GM18526 (cell line): ENCODE results near the gene KCNE4.

Source experiments
- POLR2A ChIP-seq: IDR thresholded peaks from 3 replicates; pipeline ENCODE4 v1.6.1; 2011; ENCODE audit not compliant: insufficient read length; ENCODE audit errors: extremely low read depth

The KCNE4 gene

DNA sequence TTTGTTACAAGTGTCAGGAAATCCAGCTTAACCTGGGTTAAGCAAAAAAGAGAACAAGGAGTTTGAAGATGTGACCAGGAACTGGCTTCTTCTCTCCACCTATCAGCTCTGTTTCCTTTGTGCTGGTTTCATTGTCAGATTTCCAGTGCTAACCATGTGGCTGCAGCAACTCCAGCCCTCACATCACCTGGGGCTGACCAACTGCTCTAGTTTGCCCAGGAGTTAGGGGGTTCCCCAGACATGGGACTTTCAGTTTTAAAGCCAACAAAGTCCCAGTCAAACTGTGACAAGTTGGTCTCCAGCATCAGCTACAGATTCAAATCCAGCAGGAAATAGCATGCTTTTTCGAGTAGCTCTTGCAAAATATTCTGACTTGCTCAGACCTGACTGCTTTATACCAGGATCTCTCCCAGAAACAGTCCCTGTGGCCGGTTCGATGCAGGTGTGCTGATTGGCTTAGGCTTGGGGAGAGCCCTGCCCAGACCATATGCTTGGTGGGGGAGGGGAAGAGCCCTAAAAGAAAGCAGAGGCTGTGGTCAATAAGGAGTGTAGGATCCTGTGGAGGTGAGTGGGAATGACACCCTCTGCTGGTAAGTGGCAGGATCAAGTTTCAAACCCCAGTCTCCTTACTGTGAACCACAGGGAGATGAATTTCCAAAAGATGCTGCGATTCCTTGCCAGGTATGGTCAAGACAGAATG lies 49.5 kb downstream of the KCNE4 start:
- no peak for TF ChIP-seq POLR2A

DNA sequence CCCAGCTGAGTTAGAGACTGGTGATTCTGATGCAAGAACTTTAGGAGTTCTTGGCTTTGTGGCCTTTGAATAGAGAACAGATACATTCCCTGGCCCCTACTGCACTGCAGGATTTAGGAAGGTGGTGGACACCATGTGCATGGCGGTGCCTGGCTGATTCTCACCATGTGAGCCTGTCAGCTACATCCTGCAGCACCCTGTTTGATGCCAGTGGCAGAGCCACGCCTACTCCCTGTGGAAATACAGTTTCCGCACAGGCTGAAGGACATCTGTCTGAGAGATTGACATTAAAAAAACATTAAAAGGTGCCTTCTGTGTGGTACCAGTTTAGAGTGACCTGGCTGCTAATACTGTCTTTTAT lies 50.0 kb downstream of the KCNE4 start:
- no peak for TF ChIP-seq POLR2A

DNA sequence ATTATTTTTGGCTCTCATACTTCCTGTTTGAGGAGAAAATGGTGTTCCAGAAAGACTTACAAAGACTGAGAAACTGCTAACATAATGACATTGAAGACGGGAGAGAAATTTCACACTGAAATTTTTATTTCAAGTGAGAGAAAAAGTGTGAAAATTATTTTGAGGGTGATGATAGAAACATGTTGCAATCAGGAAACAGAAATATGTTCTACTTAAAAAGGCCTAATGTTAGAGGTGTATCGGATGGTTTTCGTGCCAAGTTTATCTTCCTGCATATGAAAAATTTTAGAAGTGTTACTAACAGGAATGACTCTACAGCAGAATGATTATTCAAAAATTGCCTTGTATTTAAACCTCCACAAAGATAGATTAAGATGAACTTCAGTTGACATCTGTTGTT lies 50.5 kb downstream of the KCNE4 start:
- no peak for TF ChIP-seq POLR2A

DNA sequence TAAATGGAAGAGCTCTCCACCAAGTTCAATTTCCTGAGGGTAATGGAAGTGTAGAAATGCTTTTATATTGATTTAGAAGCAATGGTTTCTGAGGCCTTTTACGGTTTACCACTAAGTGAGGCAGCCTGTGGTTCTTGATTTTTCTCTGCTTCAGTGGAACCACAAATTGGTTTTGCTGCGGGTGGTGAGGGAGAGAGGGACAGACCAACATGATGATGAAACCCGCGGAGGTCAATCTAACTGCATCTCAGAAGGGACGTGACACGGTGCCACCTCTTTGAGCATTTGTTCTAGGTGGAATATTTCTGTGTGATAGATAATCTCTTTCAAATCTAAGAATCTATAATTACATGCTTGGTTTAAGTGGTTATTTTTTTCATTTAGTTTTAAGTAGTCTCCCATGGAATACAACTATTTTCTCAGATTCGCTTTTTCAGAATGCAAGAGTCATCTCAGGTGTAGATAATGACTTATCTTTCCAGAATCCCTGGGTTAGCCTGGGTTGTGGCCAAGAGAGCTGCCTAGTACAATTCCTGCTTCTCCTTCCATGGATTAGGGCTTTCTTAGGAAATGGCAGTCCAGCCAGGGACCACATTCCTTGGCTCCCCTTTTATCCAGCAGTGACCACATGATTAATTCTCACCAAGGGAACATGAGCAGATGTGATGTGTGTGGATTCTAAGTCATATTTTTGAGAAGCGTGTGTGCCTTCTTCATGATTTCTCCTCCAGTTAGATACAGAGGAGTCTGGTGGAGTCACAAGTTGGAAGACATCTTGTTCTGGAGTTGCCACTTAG lies 52.5 kb downstream of the KCNE4 start:
- no peak for TF ChIP-seq POLR2A
